Ovary (tissue), 9 donors: ENCODE results near the gene LSAMP. TPM values are rescaled to one million over a fixed set of nuclear protein-coding genes. Genes with fewer than 3 reads are reported as not detected.

Experiments used
- DNase-seq, 5 donors: peaks; one replicate each; pipeline ENCODE4 v3.0.0-alpha.2; 2019 to 2020
- H3K27ac ChIP-seq, 2 donors: fragments of 200-600 bp; one replicate each; pipeline versions ENCODE4 v1.5.1 to v1.8.0; 2019 to 2022
- H3K27me3 ChIP-seq: fragments of 200-600 bp; one replicate; pipeline ENCODE4 v1.8.0; 2022
- H3K36me3 ChIP-seq: fragments of 200-600 bp; sonication (generic); one replicate; pipeline ENCODE4 v1.5.1; 2019
- H3K4me1 ChIP-seq: one replicate; pipeline ENCODE4 v1.8.1; 2013; ENCODE audit warnings: mild to moderate bottlenecking, moderate library complexity; ENCODE audit not compliant: insufficient read depth
- H3K4me3 ChIP-seq: fragments of 200-600 bp; sonication (generic); one replicate; pipeline ENCODE4 v1.5.1; 2017
- H3K9me3 ChIP-seq, 2 donors: fragments of 200-600 bp in 1 of 2; sonication (generic) in 1 of 2; one replicate each; pipeline versions ENCODE4 v1.5.1 to v1.8.1; 2013 to 2019; ENCODE audit warnings: mild to moderate bottlenecking in 1 of 2, moderate library complexity in 1 of 2
- CTCF ChIP-seq, 3 donors: fragments of 450-650 bp in 2 of 3; fragments of 200-600 bp in 1 of 3; IDR thresholded peaks; one replicate each; pipeline versions ENCODE4 v1.5.1 to v1.8.0; 2016 to 2022; ENCODE audit warnings: antibody characterized with exemption in 3 of 3, mild to moderate bottlenecking in 1 of 3
- EP300 ChIP-seq: sonication (generic); formaldehyde crosslinking; IDR thresholded peaks from one replicate; pipeline ENCODE4 v1.6.1; 2017; ENCODE audit warnings: antibody characterized with exemption
- POLR2A ChIP-seq: fragments of 450-650 bp; IDR thresholded peaks from one replicate; pipeline ENCODE4 v1.6.1; 2017; ENCODE audit warnings: antibody characterized with exemption, mild to moderate bottlenecking, moderate library complexity
- WGBS, 3 donors: extraction: QIAGEN DNeasy Blood & Tissue Kit in 1 of 3; methylation state at CpG; one replicate each; pipeline versions ENCODE4 v1.1.5 to v1.1.7; 2013 to 2017; 5-methylcytosine and 5-hydroxymethylcytosine counted together
- intact Hi-C, 4 donors: fragments of 100-400 bp; cut with DNase I; formaldehyde crosslinking; loops; one replicate each; pipeline versions ENCODE4 v1.11.0 to v1.15.1; 2022 to 2023
- polyA plus RNA-seq, 2 donors: library from polyadenylated mRNA; stranded (reverse); fragments of 200-250 nt in 1 of 2; fragments of 350-450 nt in 1 of 2; fragmentation: Illumina TruSeq in 1 of 2; extraction: RNeasy Lipid Tissue Mini Kit (QIAGEN cat#74804) in 1 of 2; gene quantifications; one replicate each; pipeline ENCODE4 v1.2.3, GENCODE V29; 2013 to 2014
- total RNA-seq, 7 donors: library from RNA; depleted of rRNA in 2 of 7; stranded (reverse); fragments of >200 nt in 2 of 7; fragmentation: NEBNext Ultra II Directional in 3 of 7; extraction: Animal tissue kit (Norgen Biotek cat#: 25700) in 3 of 7; gene quantifications; one replicate each; pipeline versions ENCODE4 v1.1.0 to v1.2.4, GENCODE V29; 2016 to 2023
- donor health status: DM: no; HTN: no; CAD: no; lungs with moderate emphysema.
- donor health status: DM: no; HTN: no; CAD: no.
- donor health status: Bipolar disorder and iron deficiency.
- donor health status: DM: yes; HTN: yes; CAD: no.
- donor health status: DM: no; HTN: no; CAD: no.
- donor health status: DM: yes; HTN: yes; CAD: no.

The LSAMP gene
- total and polyA plus RNA-seq, 9 donors, result 1.1 to 13.0 (median 5.4) TPM

GRCh38 chr3:115808244-115808643, 637.0 kb downstream of the LSAMP start:
- Histone ChIP-seq H3K4me1 (no peaks in the 10 kb centered on the region), H3K9me3 (no peaks in the 10 kb centered on the region), H3K27me3 (no peaks in the 10 kb centered on the region), H3K27ac (no peak overlapping the region), H3K4me3 (no peak overlapping the region), H3K36me3 (no peaks in the 10 kb centered on the region)
- intact Hi-C loops, result no loop called here
- DNase-seq, result no peak
- TF ChIP-seq POLR2A (no peak), EP300 (no peak), CTCF (IDR thresholded peaks at IDR 0.05) (no peak)
- WGBS, 3 donors, result 83 to 94% (median 93%) methylated on average over 1 of the region's 1 CpG

GRCh38 chr3:115806501-115806900, 638.8 kb downstream of the LSAMP start:
- 63 to 69% (median 67%) methylated on average over 4 of the region's 4 CpGs for WGBS, 3 donors
- no peaks in the 10 kb centered on the region for H3K36me3 ChIP-seq

GRCh38 chr3:115805520-115805919, 639.8 kb downstream of the LSAMP start:
- no peaks in the 10 kb centered on the region for H3K27me3 ChIP-seq
- no peak for TF ChIP-seq EP300
- H3K4me1 ChIP-seq, result no peaks in the 10 kb centered on the region
- DNase-seq, result no peak
- WGBS, 3 donors, result 82 to 89% (median 82%) methylated on average over 4 of the region's 4 CpGs
- H3K9me3 ChIP-seq, result no peaks in the 10 kb centered on the region
- no peak overlapping the region for H3K4me3 ChIP-seq
- H3K27ac ChIP-seq, result no peak overlapping the region
- intact Hi-C loops, result no loop called here
- H3K36me3 ChIP-seq, result no peaks in the 10 kb centered on the region

More at GRCh38 chr3:115806501-115806900, 638.8 kb downstream of the LSAMP start:
- H3K4me1 ChIP-seq, result no peaks in the 10 kb centered on the region
- H3K4me3 ChIP-seq, result no peak overlapping the region
- no peaks in the 10 kb centered on the region for H3K9me3 ChIP-seq
- intact Hi-C loops, result no loop called here
- DNase-seq, result no peak
- TF ChIP-seq CTCF (IDR thresholded peaks at IDR 0.05) (no peak), POLR2A (no peak), EP300 (no peak)
- H3K27me3 ChIP-seq, result no peaks in the 10 kb centered on the region
- H3K27ac ChIP-seq, result no peak overlapping the region

- no peak for TF ChIP-seq EP300
- TF ChIP-seq CTCF (IDR thresholded peaks at IDR 0.05), result no peak
- TF ChIP-seq POLR2A, result no peak
- 7 to 20% (median 15%) methylated on average over 2 of the region's 2 CpGs for WGBS, 3 donors
- no peak for DNase-seq
- H3K4me1 ChIP-seq, result no peaks in the 10 kb centered on the region
- no peak overlapping the region for H3K27ac ChIP-seq
- no peaks in the 10 kb centered on the region for H3K9me3 ChIP-seq
- H3K4me3 ChIP-seq, result no peak overlapping the region
- no peaks in the 10 kb centered on the region for H3K27me3 ChIP-seq
- H3K36me3 ChIP-seq, result no peaks in the 10 kb centered on the region
- intact Hi-C loops, result no loop called here
Observed at GRCh38 chr3:115804713-115805119, 640.6 kb downstream of the LSAMP start.

GRCh38 chr3:115804200-115804599, 641.1 kb downstream of the LSAMP start:
- H3K4me3 ChIP-seq, result no peak overlapping the region
- DNase-seq, result no peak
- no peaks in the 10 kb centered on the region for H3K9me3 ChIP-seq
- 37 to 58% (median 50%) methylated on average over 2 of the region's 2 CpGs for WGBS, 3 donors
- no peaks in the 10 kb centered on the region for H3K36me3 ChIP-seq
- TF ChIP-seq CTCF (IDR thresholded peaks at IDR 0.05) (no peak), POLR2A (no peak), EP300 (no peak)
- intact Hi-C loops, result no loop called here
- H3K27ac ChIP-seq, result no peak overlapping the region
- H3K27me3 ChIP-seq, result no peaks in the 10 kb centered on the region
- no peaks in the 10 kb centered on the region for H3K4me1 ChIP-seq
